Measurements from ENCODE around the gene CR2.
"Not testable (repeated sequence)": the region's sequence is repeated elsewhere in the genome, so short reads cannot be mapped to it uniquely, and the experiment has no call there.

Gene CR2

GRCh38 chr1:207504438-207504837, 50.3 kb downstream of the CR2 start:
- no peak for DNase-seq (ENCODE audit: low spot score)

GRCh38 chr1:207510444-207510843, 56.3 kb downstream of the CR2 start:
- no peak for DNase-seq (ENCODE audit: low spot score)

GRCh38 chr1:207514890-207515289, 60.8 kb downstream of the CR2 start:
- DNase-seq (ENCODE audit: low spot score) = no peak

GRCh38 chr1:207516729-207517128, 62.6 kb downstream of the CR2 start:
- DNase-seq (ENCODE audit: low spot score) = no peak

- DNase-seq (ENCODE audit: low spot score) = no peak
These were observed 64.6 kb downstream of the CR2 start for GRCh38 chr1:207518608-207519236.

GRCh38 chr1:207519505-207520399, 65.6 kb downstream of the CR2 start:
- no peak for DNase-seq (ENCODE audit: low spot score)

- DNase-seq (ENCODE audit: low spot score) = not testable (repeated sequence)
These were observed 66.5 kb downstream of the CR2 start for GRCh38 chr1:207520400-207521345.

GRCh38 chr1:207525239-207525638, 71.1 kb downstream of the CR2 start:
- not testable (repeated sequence) for DNase-seq (ENCODE audit: low spot score)

- DNase-seq (ENCODE audit: low spot score) = not testable (repeated sequence)
These were observed 74.3 kb downstream of the CR2 start for GRCh38 chr1:207528401-207528800.

- not testable (repeated sequence) for DNase-seq (ENCODE audit: low spot score)
These were observed 82.1 kb downstream of the CR2 start for GRCh38 chr1:207536263-207536662.

Measured in CD4-positive, alpha-beta T cell treated with Interleukin-15 for 4 hours (primary cell).